Measurements from ENCODE around the gene ATP6V0B. TPM values are rescaled to one million over a fixed set of nuclear protein-coding genes. Genes with fewer than 3 reads are reported as not detected.

ATP6V0B gene
- total and polyA plus RNA-seq, 2 donors (not counting 3 experiments of a cell fraction or from before 2014, with no cell fraction given): 110 to 325 TPM

DNA sequence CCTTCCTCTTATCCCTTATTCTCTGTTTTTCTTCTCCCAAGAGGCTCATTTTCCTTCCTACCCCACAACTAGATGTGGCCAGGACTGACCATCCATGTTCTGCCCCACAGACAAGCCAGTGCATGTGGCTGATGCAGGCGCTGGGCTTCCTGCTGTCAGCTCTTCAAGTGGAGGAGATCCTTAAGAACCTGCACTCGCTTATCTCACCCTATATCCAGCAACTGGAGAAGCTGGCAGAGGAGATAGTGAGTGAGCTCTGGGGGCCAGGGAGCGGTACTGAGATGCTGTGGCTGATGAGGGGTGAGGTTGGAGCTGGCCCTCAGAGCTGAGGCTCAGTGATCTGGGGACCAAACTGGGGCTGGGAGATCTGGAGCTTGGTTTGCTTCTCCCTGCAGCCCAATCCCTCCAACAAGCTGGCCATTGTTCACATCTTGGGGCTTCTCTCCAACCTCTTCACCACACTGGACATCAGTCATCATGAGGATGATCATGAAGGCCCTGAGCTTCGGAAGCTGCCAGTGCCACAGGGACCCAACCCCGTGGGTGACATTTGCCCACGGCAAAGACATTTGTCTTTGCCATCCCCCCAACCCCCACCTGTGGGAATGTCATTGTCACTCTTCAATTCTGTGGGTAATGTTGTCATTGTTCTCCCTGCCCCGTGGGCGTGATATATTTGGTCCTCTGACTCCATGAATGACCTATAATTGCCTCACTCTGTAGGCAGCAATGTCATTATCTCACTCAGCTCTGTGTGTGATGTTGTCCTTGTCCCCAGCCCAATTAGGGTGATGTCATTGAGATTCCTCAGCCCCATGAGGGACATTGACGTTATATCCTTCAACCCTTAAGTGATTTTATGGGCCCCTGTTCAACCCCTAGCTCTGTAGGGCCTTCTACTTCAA, 16.2 kb upstream of the ATP6V0B start:
- FAIRE-seq: no peak
- dilution Hi-C loops (cut with MboI; ENCODE audit: extremely low pct_ligation_motif_present, low sequenced_read_pairs): no loop called here
- no TSS peak for BruUV-seq (replicated peaks)
- ChIA-PET CTCF (interaction anchor here (1.0 to 1.7 kb wide), 5 partner anchors 8 to 196 kb away, joined by 3 to 8 read pairs (median 3); partner anchors contain the start of genes ARTN and ATP6V0B), POLR2A (no interaction called here)
- Histone ChIP-seq H2AFZ (ENCODE audit: low read depth, low read length) (no peak overlapping the region), H3K4me1 (ENCODE audit: control insufficient read depth, extremely low read depth, insufficient read depth, low read length) (no peaks in the 10 kb centered on the region), H4K20me1 (replicated peaks; ENCODE audit: control insufficient read depth, extremely low read depth, insufficient read depth, low read length) (no peaks in the 10 kb centered on the region), H3K79me2 (ENCODE audit: control insufficient read depth, insufficient read depth, low read length) (no peaks in the 10 kb centered on the region), H3K9me3 (replicated peaks; ENCODE audit: control insufficient read depth, insufficient read depth, low read length) (no peaks in the 10 kb centered on the region), H3K9me1 (replicated peaks; ENCODE audit: control insufficient read depth, extremely low read depth, insufficient read depth, low read length) (no peaks in the 10 kb centered on the region), H3K27me3 (ENCODE audit: control insufficient read depth in 2 of 2, insufficient read depth in 2 of 2, low read length in 2 of 2) (no peaks in the 10 kb centered on the region), H3K27ac (ENCODE audit: insufficient read depth, low read depth, low read length) (no peak overlapping the region), H3K9ac (replicated peaks; ENCODE audit: extremely low read depth, insufficient read depth, low read length) (no peak overlapping the region), H3K36me3 (ENCODE audit: control insufficient read depth in 2 of 2, extremely low read depth in 1 of 2, insufficient read depth in 2 of 2, low read length in 2 of 2) (peaks cover 5 to 33% of the 10 kb centered on the region in 2 experiments), H3K4me3 (replicated peaks in 1 of 3; ENCODE audit: insufficient read depth in 1 of 3, low read depth in 1 of 3, low read length in 3 of 3) (no peak overlapping the region), H3K4me2 (ENCODE audit: insufficient read depth, low read length) (no peak overlapping the region)
- intact Hi-C loops (cut with micrococcal nuclease): no loop called here
- DNase-seq (ENCODE audit: low read depth, low spot score): no peak
- TF ChIP-seq, protein P1, sequence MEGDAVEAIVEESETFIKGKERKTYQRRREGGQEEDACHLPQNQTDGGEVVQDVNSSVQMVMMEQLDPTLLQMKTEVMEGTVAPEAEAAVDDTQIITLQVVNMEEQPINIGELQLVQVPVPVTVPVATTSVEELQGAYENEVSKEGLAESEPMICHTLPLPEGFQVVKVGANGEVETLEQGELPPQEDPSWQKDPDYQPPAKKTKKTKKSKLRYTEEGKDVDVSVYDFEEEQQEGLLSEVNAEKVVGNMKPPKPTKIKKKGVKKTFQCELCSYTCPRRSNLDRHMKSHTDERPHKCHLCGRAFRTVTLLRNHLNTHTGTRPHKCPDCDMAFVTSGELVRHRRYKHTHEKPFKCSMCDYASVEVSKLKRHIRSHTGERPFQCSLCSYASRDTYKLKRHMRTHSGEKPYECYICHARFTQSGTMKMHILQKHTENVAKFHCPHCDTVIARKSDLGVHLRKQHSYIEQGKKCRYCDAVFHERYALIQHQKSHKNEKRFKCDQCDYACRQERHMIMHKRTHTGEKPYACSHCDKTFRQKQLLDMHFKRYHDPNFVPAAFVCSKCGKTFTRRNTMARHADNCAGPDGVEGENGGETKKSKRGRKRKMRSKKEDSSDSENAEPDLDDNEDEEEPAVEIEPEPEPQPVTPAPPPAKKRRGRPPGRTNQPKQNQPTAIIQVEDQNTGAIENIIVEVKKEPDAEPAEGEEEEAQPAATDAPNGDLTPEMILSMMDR (IDR thresholded peaks at IDR 0.05; ENCODE audit: extremely low read depth in 1 of 2, insufficient read depth in 1 of 2, low read depth in 1 of 2, low read length in 2 of 2): no peak
- TF ChIP-seq JUN (IDR thresholded peaks at IDR 0.05; ENCODE audit: borderline replicate concordance, insufficient read depth, insufficient read length, low read depth): no peak
- TF ChIP-seq POLR2AphosphoS5 (IDR thresholded peaks at IDR 0.05; ENCODE audit: insufficient read depth, low read depth, low read length): no peak
- no peak for TF ChIP-seq MYC (IDR thresholded peaks at IDR 0.05; ENCODE audit: low read depth, low read length)
- no peak for TF ChIP-seq POLR2A (IDR thresholded peaks at IDR 0.05; ENCODE audit: low read depth, low read length)
- TF ChIP-seq FOS (IDR thresholded peaks at IDR 0.05; ENCODE audit: borderline replicate concordance, insufficient read depth, low read length): no peak
- TF ChIP-seq EZH2 (IDR thresholded peaks at IDR 0.05; ENCODE audit: borderline replicate concordance, low read depth, low read length, severe bottlenecking): no peak
- TF ChIP-seq, protein P2, sequence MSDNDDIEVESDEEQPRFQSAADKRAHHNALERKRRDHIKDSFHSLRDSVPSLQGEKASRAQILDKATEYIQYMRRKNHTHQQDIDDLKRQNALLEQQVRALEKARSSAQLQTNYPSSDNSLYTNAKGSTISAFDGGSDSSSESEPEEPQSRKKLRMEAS (IDR thresholded peaks at IDR 0.05; ENCODE audit: insufficient read depth, insufficient read length): no peak
- TF ChIP-seq GATA2 (IDR thresholded peaks at IDR 0.05; ENCODE audit: insufficient read depth, insufficient read length, low read depth, low read length): no peak
